HG03460 (cell line): ENCODE measurements around the gene GNG13.
"Not testable (repeated sequence)": the region's sequence is repeated elsewhere in the genome, so short reads cannot be mapped to it uniquely, and the experiment has no call there.

Source experiments
- ATAC-seq: cut with Tn5 transposase; IDR thresholded peaks from one replicate; pipeline ENCODE4 v1.9.1; 2021; ENCODE audit not compliant: unreplicated experiment

GNG13 gene

GRCh38 chr16:764184-764750 is 36.3 kb downstream of the GNG13 start:
- ATAC-seq, result no peak

- ATAC-seq, result no peak
Observed at GRCh38 chr16:763369-764183, 37.0 kb downstream of the GNG13 start.

- ATAC-seq, result no peak
Observed at GRCh38 chr16:762595-763268, 37.8 kb downstream of the GNG13 start.

GRCh38 chr16:761625-762513 is 38.7 kb downstream of the GNG13 start:
- no peak for ATAC-seq

GRCh38 chr16:760545-761343 is 39.8 kb downstream of the GNG13 start, which contains the start of gene MSLN:
Gene MSLN (plus strand): TSS chr16:760734. CDS start chr16:762681, 1,947 bp downstream.
- ATAC-seq, result no peak

- ATAC-seq, result no peak
Observed at GRCh38 chr16:760065-760464, 40.5 kb downstream of the GNG13 start.

- no peak for ATAC-seq
Observed at GRCh38 chr16:759110-759910, 41.2 kb downstream of the GNG13 start.

GRCh38 chr16:756428-756827 is 44.1 kb downstream of the GNG13 start:
- ATAC-seq, result no peak

GRCh38 chr16:754656-755055 is 45.9 kb downstream of the GNG13 start:
- no peak for ATAC-seq

- ATAC-seq, result not testable (repeated sequence)
Observed at GRCh38 chr16:754121-754607, 46.4 kb downstream of the GNG13 start.

GRCh38 chr16:752007-752312 is 48.6 kb downstream of the GNG13 start:
- no peak for ATAC-seq

- no peak for ATAC-seq
Observed at GRCh38 chr16:751152-752006, 49.2 kb downstream of the GNG13 start.

GRCh38 chr16:750485-750884 is 50.0 kb downstream of the GNG13 start:
- ATAC-seq, result no peak

- ATAC-seq, result no peak
Observed at GRCh38 chr16:749010-749409, 51.5 kb downstream of the GNG13 start.
